ENCODE data around the gene VPS35L.

The VPS35L gene

GRCh38 chr16:19696961-19697360 lies 141.5 kb downstream of the VPS35L start:
- DNase-seq: no peak

- no peak for DNase-seq
Observed at GRCh38 chr16:19697756-19698318, 142.3 kb downstream of the VPS35L start.

GRCh38 chr16:19698480-19699465 lies 143.3 kb downstream of the VPS35L start:
- DNase-seq: no peak

GRCh38 chr16:19699472-19699871 lies 144.0 kb downstream of the VPS35L start:
- no peak for DNase-seq

- DNase-seq: no peak
Observed at GRCh38 chr16:19700319-19700781, 144.8 kb downstream of the VPS35L start.

GRCh38 chr16:19701091-19701490 lies 145.6 kb downstream of the VPS35L start:
- no peak for DNase-seq

- peak; percentile 71 for DNase-seq
Observed at GRCh38 chr16:19703172-19703889, 147.8 kb downstream of the VPS35L start.

- DNase-seq: peak; percentile 32
Observed at GRCh38 chr16:19704321-19705145, 149.0 kb downstream of the VPS35L start.

GRCh38 chr16:19705146-19705501 lies 149.6 kb downstream of the VPS35L start:
- no peak for DNase-seq

GRCh38 chr16:19705843-19706242 lies 150.3 kb downstream of the VPS35L start:
- DNase-seq: peak; percentile 21

GRCh38 chr16:19706846-19707245 lies 151.3 kb downstream of the VPS35L start:
- DNase-seq: no peak

GRCh38 chr16:19707569-19708295 lies 152.2 kb downstream of the VPS35L start:
- no peak for DNase-seq

GRCh38 chr16:19708296-19709205 lies 153.0 kb downstream of the VPS35L start:
- no peak for DNase-seq

- no peak for DNase-seq
Observed at GRCh38 chr16:19709381-19710136, 154.1 kb downstream of the VPS35L start.

GRCh38 chr16:19710191-19710908 lies 154.8 kb downstream of the VPS35L start:
- DNase-seq: no peak

GRCh38 chr16:19710991-19711545 lies 155.6 kb downstream of the VPS35L start:
- DNase-seq: no peak

GRCh38 chr16:19711643-19712042 lies 156.1 kb downstream of the VPS35L start:
- DNase-seq: no peak

- DNase-seq: no peak
Observed at GRCh38 chr16:19712418-19713058, 157.0 kb downstream of the VPS35L start.
